ENCODE data around the gene PPA2. TPM values are rescaled to one million over a fixed set of nuclear protein-coding genes. Genes with fewer than 3 reads are reported as not detected.

Gene PPA2
- polyA plus RNA-seq, 6 donors from 2014 or later = 71.7 to 132 (median 109) TPM

DNA sequence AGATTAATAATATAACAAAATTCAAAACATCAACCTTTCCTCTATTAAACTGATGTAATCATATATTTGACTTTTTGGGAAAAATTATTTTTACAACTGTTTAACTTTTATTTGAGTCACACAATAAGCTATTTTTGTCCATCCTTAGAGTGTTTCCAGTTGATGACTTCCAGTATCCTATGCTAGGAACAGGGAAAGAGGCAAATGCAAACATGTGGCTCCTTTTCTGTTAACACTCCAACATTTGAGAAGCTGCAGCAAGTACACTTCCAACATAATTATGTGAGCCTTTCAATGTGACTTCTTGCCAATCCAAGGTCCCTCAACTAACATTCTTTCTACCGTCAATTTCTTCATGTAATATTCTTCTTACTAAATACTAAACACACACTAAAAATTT lies 117.7 kb downstream of the PPA2 start:
- ATAC-seq (ENCODE audit: low read depth in 2 of 2) = no peak

DNA sequence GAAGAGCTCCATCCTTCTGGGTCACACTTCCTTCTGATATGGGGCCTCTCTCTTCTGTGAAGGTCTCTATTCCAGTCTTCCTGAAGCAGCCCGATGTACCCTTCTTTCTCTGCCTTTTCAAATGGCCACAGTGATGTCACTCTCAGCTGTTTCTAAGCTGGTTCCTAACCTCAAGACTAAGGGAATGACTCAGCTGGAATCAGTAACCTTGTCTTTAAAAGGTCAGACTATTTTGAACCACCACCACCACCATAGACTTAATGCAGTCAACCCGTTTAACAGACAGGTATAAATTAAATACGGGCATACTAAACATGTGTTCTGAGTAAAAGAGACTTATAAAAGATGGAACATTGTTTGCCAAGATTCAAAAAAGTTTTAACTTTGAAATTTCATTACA lies 121.0 kb downstream of the PPA2 start:
- Mint-ChIP-seq H3K4me1 (peaks cover 0 to 8% (median 0%) of the 10 kb centered on the region in 3 donors), H3K27ac (peak overlapping the region in 1 of 6 donors; percentile 76), H3K4me3 (no peak overlapping the region), H3K9me3 (no peaks in the 10 kb centered on the region), H3K27me3 (no peaks in the 10 kb centered on the region), H3K36me3 (no peaks in the 10 kb centered on the region)
- DNase-seq (no peak), ATAC-seq (ENCODE audit: low read depth in 2 of 2) (no peak)

More for the DNA sequence above, 117.7 kb downstream of the PPA2 start:
- H3K36me3 Mint-ChIP-seq = peaks cover 8 to 15% of the 10 kb centered on the region in 2 donors
- no peak overlapping the region for H3K4me3 Mint-ChIP-seq
- no peak for DNase-seq
- H3K27ac Mint-ChIP-seq = no peak overlapping the region
- peaks cover 0 to 5% (median 0%) of the 10 kb centered on the region in 3 donors for H3K4me1 Mint-ChIP-seq
- H3K27me3 Mint-ChIP-seq = no peaks in the 10 kb centered on the region
- H3K9me3 Mint-ChIP-seq = peaks cover 0 to 9% (median 4%) of the 10 kb centered on the region in 7 donors

DNA sequence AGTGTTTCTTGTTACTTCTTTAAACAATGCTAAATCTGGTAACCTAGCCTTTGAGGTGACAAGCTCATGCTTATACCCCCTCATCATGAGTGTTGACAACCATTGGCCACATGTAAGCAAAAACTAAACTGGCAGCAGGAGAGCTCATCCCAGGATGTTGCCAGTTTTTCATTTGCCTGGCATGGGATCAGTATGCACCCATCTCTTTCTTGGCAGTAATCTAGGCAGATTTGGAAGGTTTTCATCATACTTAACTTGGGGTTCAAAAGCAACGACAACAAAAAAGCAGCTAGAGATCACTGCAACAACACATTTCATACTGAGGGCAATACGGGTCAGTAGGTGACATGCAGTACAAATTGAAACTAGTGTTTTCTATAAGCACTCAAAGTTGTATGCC lies 122.0 kb downstream of the PPA2 start:
- Mint-ChIP-seq H3K27ac (no peak overlapping the region), H3K9me3 (no peaks in the 10 kb centered on the region)

DNA sequence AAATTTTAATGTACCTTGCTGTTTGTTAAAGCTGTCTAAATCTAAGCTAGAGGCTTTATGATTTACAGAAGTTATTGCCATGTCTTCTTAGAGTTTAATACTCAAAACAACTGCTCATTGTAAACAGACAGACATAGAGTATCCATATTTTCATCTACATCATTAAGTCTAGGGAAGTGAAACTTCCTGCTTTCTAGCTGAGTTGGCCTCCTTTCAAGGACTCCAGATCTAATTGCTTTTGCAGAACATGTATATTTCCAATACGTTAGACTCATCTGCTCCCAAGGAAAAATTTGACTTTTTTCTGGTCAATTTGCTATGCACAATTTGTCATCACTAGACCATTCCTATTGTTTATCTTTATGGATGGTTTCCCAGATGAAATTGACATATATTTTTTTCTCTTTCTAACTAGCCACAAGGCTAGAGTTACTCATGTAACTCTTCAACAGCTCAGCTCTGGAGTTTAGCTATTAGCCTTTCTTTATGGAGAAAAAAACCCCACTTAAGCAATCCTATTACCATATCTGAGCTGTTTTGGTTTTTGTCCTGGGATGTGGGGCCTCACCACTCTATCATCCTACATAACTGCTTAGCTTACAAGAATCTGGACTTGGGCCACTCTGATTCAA lies 122.9 kb downstream of the PPA2 start:
- Mint-ChIP-seq H3K4me1 (peaks cover 0 to 8% (median 0%) of the 10 kb centered on the region in 3 donors), H3K9me3 (no peaks in the 10 kb centered on the region), H3K27me3 (no peaks in the 10 kb centered on the region), H3K4me3 (no peak overlapping the region), H3K27ac (peak overlapping the region in 1 of 6 donors; percentile 56), H3K36me3 (no peaks in the 10 kb centered on the region)
- DNase-seq (no peak), ATAC-seq (ENCODE audit: low read depth in 2 of 2) (peak; percentile 25 to 43)

More for the DNA sequence above, 122.0 kb downstream of the PPA2 start:
- no peaks in the 10 kb centered on the region for H3K27me3 Mint-ChIP-seq
- ATAC-seq (ENCODE audit: low read depth in 2 of 2) (no peak), DNase-seq (no peak)
- H3K4me3 Mint-ChIP-seq = no peak overlapping the region
- H3K4me1 Mint-ChIP-seq = peaks cover 0 to 8% (median 0%) of the 10 kb centered on the region in 3 donors
- H3K36me3 Mint-ChIP-seq = no peaks in the 10 kb centered on the region

DNA sequence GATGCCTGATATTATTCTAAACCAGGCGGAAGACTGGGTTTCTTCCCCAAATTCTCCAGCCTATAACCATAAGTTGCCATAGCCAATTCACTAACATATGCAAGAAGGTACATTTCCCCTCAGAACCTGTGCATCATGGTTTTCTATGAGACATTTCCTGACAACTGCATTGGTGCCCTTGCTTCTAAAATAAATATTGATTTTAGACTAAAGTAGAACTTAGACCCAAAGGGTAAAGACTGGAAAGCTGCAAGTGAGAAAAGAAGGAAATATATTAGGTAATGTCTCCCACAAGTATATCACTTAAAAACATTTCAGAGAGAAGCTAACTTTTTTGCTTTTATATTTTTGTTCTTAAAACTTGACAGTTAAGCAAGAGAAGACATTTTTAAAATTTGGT lies 125.1 kb downstream of the PPA2 start:
- Mint-ChIP-seq H3K27ac (no peak overlapping the region), H3K27me3 (no peaks in the 10 kb centered on the region), H3K36me3 (no peaks in the 10 kb centered on the region), H3K4me3 (no peak overlapping the region), H3K9me3 (no peaks in the 10 kb centered on the region), H3K4me1 (peaks cover 0 to 8% (median 0%) of the 10 kb centered on the region in 3 donors)
- DNase-seq = no peak
- ATAC-seq (ENCODE audit: low read depth in 2 of 2) = no peak

DNA sequence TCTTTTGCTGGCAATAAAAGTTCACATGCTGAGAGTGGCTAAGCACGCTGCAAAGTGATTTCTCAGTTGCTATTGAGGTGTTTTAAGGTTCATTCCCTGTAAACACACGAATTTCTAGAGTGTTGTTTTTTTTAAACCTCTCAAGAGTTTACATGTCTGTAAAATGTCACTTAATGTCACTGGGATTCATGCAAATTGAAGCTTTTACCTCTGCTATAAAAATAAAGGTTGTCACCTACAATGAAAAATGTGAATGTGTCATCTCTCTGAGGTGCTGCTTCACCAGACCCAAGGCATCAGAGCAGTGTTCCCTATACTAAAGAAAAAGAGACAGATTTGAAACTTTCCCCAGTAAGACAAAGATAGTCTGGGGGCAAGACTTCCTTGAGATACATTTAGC lies 127.0 kb downstream of the PPA2 start:
- no peak for DNase-seq
- H3K36me3 Mint-ChIP-seq = no peaks in the 10 kb centered on the region
- H3K4me3 Mint-ChIP-seq = no peak overlapping the region
- no peaks in the 10 kb centered on the region for H3K9me3 Mint-ChIP-seq
- H3K27me3 Mint-ChIP-seq = no peaks in the 10 kb centered on the region
- H3K27ac Mint-ChIP-seq = no peak overlapping the region
- H3K4me1 Mint-ChIP-seq = peaks cover 0 to 7% (median 0%) of the 10 kb centered on the region in 3 donors
- no peak for ATAC-seq (ENCODE audit: low read depth in 2 of 2)

DNA sequence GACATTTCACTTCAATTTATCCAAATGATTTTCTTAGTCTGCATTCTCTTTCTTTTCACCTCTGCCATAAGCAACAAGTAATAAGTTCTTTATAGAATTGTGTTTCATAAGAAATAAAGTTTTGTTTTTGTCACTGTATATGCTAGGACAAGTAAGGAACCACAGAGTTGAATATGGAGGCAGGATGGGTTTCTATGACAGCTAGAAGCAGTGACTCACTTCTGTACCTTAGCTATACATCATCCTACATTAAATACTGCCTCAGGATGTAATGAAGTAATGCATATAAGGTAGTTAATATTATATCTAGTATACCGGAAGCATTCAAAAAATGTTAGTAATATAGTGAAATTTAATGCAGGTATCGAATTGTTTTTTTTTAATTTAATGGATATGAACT lies 128.0 kb downstream of the PPA2 start:
- ATAC-seq (ENCODE audit: low read depth in 2 of 2) = no peak
- H3K27ac Mint-ChIP-seq = no peak overlapping the region
- DNase-seq = no peak

DNA sequence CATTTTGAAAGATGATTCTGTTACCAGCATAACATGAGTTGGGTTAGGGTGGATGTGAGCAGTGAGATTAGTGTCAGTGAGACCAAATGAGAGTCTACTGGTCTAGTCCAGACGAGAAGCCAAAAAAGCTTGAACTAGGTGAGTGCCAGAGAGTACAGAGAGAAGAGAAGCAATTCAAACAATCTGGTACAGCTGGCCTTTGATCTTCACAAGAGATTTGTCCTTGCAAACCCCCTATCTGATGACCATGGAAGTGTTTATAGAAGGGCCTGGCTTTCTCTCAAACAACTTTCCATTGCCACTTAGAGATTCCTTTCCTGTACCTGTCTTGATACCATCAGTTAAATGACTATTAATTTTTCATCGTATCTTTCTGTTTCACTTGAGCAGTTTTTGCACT lies 128.5 kb downstream of the PPA2 start:
- H3K4me1 Mint-ChIP-seq = no peaks in the 10 kb centered on the region

More for the DNA sequence above, 128.0 kb downstream of the PPA2 start:
- Mint-ChIP-seq H3K4me1 (no peaks in the 10 kb centered on the region), H3K36me3 (no peaks in the 10 kb centered on the region), H3K9me3 (peaks cover 0 to 1% (median 0%) of the 10 kb centered on the region in 7 donors), H3K4me3 (no peak overlapping the region), H3K27me3 (no peaks in the 10 kb centered on the region)

DNA sequence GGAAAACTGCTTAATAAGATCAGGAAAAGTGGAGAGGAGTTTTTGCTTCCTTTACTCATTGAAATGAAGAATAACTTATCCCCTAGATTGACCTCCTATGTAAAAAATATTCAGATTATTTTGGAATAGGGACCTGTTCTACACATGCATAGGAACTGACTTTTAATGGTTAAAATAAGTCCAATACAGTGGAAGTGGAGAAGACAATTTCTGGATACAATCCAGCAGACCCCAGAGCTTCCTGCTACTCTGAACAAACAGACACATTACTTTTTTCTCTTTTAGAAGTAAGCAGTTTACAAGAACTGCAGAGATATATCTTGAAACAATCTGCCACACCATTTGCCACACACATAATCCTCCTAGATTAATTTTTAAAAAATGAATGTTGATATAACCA lies 129.7 kb downstream of the PPA2 start:
- Mint-ChIP-seq H3K4me3 (no peak overlapping the region), H3K36me3 (no peaks in the 10 kb centered on the region), H3K9me3 (peaks cover 0 to 1% (median 0%) of the 10 kb centered on the region in 7 donors), H3K27ac (no peak overlapping the region), H3K4me1 (no peaks in the 10 kb centered on the region), H3K27me3 (no peaks in the 10 kb centered on the region)
- DNase-seq (no peak), ATAC-seq (ENCODE audit: low read depth in 2 of 2) (no peak)

More for the DNA sequence above, 128.5 kb downstream of the PPA2 start:
- ATAC-seq (ENCODE audit: low read depth in 2 of 2) (no peak), DNase-seq (no peak)
- H3K4me3 Mint-ChIP-seq = no peak overlapping the region
- peaks cover 0 to 1% (median 0%) of the 10 kb centered on the region in 7 donors for H3K9me3 Mint-ChIP-seq
- H3K27me3 Mint-ChIP-seq = no peaks in the 10 kb centered on the region
- no peaks in the 10 kb centered on the region for H3K36me3 Mint-ChIP-seq
- H3K27ac Mint-ChIP-seq = no peak overlapping the region

DNA sequence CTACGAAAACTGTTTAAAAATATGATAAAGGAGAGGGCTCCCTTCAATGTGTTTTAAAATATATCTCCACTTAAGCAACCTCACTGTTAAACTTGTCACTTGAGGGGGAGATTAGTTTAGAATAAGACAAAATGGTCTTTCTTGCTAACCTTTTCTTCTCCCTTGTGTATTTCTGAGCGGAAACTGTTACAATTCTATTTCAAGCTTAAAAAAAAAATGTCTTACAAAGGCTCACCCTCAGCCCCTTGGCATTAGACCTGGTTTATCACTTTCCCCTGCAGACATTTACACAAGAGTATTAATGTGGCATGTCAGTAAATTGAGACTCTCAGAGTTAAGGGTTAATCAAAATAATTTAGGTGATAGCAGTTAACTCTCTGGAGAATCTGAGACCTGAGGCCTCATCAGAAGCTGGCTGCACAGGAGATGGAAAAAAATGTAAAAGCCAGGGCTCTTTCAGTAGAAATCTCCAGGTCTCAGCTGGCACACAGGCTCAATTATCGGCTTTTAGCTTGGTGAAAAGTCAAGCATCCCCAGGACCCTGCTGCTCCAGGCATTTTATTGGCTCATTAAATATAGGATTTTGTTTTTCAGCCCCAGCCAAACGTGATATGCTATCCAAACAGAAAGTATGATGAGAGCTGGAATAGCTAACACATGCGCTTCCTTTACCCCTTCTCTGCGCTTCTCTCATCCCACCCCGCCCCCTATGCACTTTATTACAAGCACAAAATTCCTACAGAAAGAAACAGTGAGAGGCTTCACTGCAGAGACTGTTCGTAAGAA lies 130.5 kb downstream of the PPA2 start:
- DNase-seq (no peak), ATAC-seq (ENCODE audit: low read depth in 2 of 2) (no peak)
- Mint-ChIP-seq H3K27ac (no peak overlapping the region), H3K4me1 (no peaks in the 10 kb centered on the region), H3K9me3 (peaks cover 0 to 1% (median 0%) of the 10 kb centered on the region in 7 donors), H3K27me3 (no peaks in the 10 kb centered on the region), H3K4me3 (no peak overlapping the region), H3K36me3 (no peaks in the 10 kb centered on the region)

DNA sequence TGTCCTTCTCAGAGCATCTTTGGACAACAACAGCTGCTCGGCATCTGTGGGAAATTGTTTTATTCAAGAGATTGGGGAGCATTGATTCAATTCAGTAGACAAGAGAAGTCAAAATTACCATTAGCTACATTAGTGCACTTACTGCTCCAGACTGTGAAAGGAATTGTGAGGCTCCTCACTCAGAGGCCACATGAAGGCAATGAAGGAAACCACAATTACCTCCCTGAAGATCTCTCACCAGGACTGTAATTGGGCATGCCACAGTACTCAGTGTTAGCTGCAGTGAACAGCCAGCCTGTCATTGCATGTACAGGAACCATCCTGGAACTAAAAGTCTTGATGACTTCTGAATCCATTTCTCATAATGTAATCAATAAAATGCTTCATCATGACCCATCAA lies 144.8 kb downstream of the PPA2 start:
- peak overlapping the region in 1 of 6 donors; percentile 2 for H3K27ac Mint-ChIP-seq
- peaks cover 0 to 4% (median 0%) of the 10 kb centered on the region in 7 donors for H3K9me3 Mint-ChIP-seq
- no peak for DNase-seq

DNA sequence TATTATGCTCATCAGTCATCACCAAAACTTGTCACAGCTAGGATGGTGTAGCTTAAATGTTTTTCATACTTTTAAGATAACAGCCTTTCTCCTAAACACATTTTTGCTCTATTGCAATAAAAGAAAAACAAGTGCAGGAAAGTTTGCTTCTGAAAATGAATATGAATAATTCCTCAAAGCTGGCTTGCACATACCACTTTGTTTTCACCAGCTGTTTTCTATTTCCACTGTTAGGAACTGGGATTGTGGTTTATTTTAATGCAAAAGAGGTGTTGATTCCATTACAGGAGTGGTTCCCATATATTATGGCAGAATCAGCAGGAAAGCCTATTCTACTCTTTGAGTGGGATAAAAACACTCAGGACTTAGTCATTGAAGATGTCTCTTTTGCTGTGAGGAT lies 145.9 kb downstream of the PPA2 start:
- Mint-ChIP-seq H3K9me3 (peaks cover 0 to 6% (median 0%) of the 10 kb centered on the region in 7 donors), H3K4me3 (no peak overlapping the region), H3K36me3 (no peaks in the 10 kb centered on the region), H3K4me1 (no peaks in the 10 kb centered on the region), H3K27ac (no peak overlapping the region), H3K27me3 (no peaks in the 10 kb centered on the region)
- DNase-seq (no peak), ATAC-seq (ENCODE audit: low read depth in 2 of 2) (no peak)

More for the DNA sequence above, 144.8 kb downstream of the PPA2 start:
- Mint-ChIP-seq H3K36me3 (no peaks in the 10 kb centered on the region), H3K4me3 (no peak overlapping the region), H3K27me3 (no peaks in the 10 kb centered on the region), H3K4me1 (no peaks in the 10 kb centered on the region)
- no peak for ATAC-seq (ENCODE audit: low read depth in 2 of 2)

DNA sequence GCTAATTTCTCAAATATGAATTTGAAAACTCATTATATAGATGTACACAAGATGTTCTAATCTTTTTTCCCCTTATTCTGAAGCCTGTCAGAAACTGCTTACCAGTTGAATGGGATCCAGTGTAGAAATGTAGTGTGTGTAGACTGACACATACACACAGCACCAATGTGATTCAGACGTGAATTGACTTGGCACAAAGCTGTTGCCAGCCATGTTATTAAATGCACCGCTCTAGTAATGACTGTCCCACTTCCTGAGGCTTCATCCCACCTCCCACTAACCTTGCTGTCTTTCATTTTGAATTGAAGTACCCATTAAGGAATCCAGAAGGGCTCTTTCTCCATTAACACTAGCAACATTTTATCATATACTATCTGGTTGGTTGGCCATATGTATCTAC lies 146.6 kb downstream of the PPA2 start:
- Mint-ChIP-seq H3K4me1 (no peaks in the 10 kb centered on the region), H3K9me3 (peaks cover 0 to 6% (median 0%) of the 10 kb centered on the region in 7 donors), H3K27ac (no peak overlapping the region), H3K36me3 (no peaks in the 10 kb centered on the region), H3K4me3 (no peak overlapping the region), H3K27me3 (no peaks in the 10 kb centered on the region)
- no peak for ATAC-seq (ENCODE audit: low read depth in 2 of 2)
- DNase-seq = no peak
